ENCODE data around the gene PPP2R2D.
"Not testable (repeated sequence)": the region's sequence is repeated elsewhere in the genome, so short reads cannot be mapped to it uniquely, and the experiment has no call there.

Gene PPP2R2D

GRCh38 chr10:131947631-131948347 lies 47.0 kb downstream of the PPP2R2D start:
- TF ChIP-seq, protein P1, sequence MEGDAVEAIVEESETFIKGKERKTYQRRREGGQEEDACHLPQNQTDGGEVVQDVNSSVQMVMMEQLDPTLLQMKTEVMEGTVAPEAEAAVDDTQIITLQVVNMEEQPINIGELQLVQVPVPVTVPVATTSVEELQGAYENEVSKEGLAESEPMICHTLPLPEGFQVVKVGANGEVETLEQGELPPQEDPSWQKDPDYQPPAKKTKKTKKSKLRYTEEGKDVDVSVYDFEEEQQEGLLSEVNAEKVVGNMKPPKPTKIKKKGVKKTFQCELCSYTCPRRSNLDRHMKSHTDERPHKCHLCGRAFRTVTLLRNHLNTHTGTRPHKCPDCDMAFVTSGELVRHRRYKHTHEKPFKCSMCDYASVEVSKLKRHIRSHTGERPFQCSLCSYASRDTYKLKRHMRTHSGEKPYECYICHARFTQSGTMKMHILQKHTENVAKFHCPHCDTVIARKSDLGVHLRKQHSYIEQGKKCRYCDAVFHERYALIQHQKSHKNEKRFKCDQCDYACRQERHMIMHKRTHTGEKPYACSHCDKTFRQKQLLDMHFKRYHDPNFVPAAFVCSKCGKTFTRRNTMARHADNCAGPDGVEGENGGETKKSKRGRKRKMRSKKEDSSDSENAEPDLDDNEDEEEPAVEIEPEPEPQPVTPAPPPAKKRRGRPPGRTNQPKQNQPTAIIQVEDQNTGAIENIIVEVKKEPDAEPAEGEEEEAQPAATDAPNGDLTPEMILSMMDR (IDR thresholded peaks at IDR 0.05; ENCODE audit: low read depth, low read length) = no peak
- no peak overlapping the region for H3K4me3 ChIP-seq (ENCODE audit: low read depth, low read length)

- TF ChIP-seq, protein P1 (IDR thresholded peaks at IDR 0.05; ENCODE audit: low read depth, low read length) = no peak
- no peak overlapping the region for H3K4me3 ChIP-seq (ENCODE audit: low read depth, low read length)
Measured at GRCh38 chr10:131948501-131948900, 47.7 kb downstream of the PPP2R2D start.

DNA sequence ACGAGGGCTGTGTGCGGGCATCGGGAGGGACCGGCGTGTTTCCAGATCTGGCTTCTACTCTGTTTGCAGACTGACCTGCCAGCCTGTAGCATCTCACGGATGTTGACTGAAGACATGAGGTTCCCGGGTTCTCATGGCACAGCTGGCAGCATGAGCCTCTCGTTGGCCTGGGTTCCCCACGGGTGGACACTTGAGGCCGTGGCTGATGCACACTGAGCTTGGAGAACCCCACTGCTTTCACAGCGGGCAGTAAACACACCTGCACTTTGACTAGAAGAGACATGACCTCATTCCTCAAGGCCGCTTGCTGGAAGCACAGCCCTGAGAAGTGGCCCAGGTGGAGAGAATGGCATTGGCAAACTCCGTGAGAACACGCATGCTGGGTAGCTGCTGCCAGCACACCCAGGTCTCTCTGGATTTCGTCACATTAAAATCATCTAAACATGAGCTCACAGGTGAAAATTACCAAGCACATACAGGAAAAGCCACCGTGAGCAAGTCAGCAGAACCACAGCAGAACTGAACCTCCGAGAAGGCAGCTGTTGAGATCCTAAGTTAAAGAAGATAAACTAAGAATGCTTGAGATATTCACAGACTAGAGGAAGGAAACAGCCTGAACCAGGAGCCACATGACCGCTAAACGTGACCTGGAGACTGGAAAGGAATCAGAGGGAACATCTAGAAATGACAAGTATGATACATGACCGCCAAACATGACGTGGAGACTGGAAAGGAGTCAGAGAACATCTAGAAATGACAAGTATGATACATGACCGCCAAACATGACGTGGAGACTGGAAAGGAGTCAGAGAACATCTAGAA lies 48.4 kb downstream of the PPP2R2D start:
- TF ChIP-seq, protein P1 (IDR thresholded peaks at IDR 0.05; ENCODE audit: low read depth, low read length) = no peak
- no peak overlapping the region for H3K4me3 ChIP-seq (ENCODE audit: low read depth, low read length)

- not testable (repeated sequence) for H3K4me3 ChIP-seq (ENCODE audit: low read depth, low read length)
Measured at GRCh38 chr10:131949908-131950307, 49.1 kb downstream of the PPP2R2D start.

GRCh38 chr10:131954356-131954965 lies 53.7 kb downstream of the PPP2R2D start:
- TF ChIP-seq, protein P1 (IDR thresholded peaks at IDR 0.05; ENCODE audit: low read depth, low read length) = no peak
- H3K4me3 ChIP-seq (ENCODE audit: low read depth, low read length) = no peak overlapping the region

GRCh38 chr10:131955591-131956340 lies 55.0 kb downstream of the PPP2R2D start:
- TF ChIP-seq, protein P1 (IDR thresholded peaks at IDR 0.05; ENCODE audit: low read depth, low read length) = no peak
- no peak overlapping the region for H3K4me3 ChIP-seq (ENCODE audit: low read depth, low read length)

- H3K4me3 ChIP-seq (ENCODE audit: low read depth, low read length) = no peak overlapping the region
- TF ChIP-seq, protein P1 (IDR thresholded peaks at IDR 0.05; ENCODE audit: low read depth, low read length) = no peak
Measured at GRCh38 chr10:131959841-131960240, 59.0 kb downstream of the PPP2R2D start.

Measured in WI38 (cell line).